Measurements from ENCODE around the gene SET.
A peak's percentile ranks its signal among the peaks of the same experiment; 100 is the strongest.
"Not testable (repeated sequence)": the region's sequence is repeated elsewhere in the genome, so short reads cannot be mapped to it uniquely, and the experiment has no call there.

SET gene

GRCh38 chr9:128688501-128689292 lies at the start of gene SET:
SET (plus strand) TSS chr9:128689222; CDS start chr9:128689583, 361 bp downstream.
- peak; percentile 68 for DNase-seq

GRCh38 chr9:128640603-128641002 lies 48.4 kb upstream of the SET start:
- no peak for DNase-seq

GRCh38 chr9:128642675-128643245 lies 46.3 kb upstream of the SET start:
- DNase-seq: no peak

- no peak for DNase-seq
Observed at GRCh38 chr9:128643519-128644300, 45.3 kb upstream of the SET start.

GRCh38 chr9:128648206-128648605 lies 40.8 kb upstream of the SET start:
- DNase-seq: not testable (repeated sequence)

GRCh38 chr9:128651798-128652197 lies 37.2 kb upstream of the SET start:
- DNase-seq: no peak

GRCh38 chr9:128653908-128654307 lies 35.1 kb upstream of the SET start:
- DNase-seq: no peak

GRCh38 chr9:128654481-128654880 lies 34.5 kb upstream of the SET start:
- no peak for DNase-seq

GRCh38 chr9:128656416-128657343 lies 32.3 kb upstream of the SET start, which contains the start of gene DYNC2I2:
DYNC2I2 (minus strand) TSS chr9:128656847; CDS start chr9:128656726, 121 bp downstream.
- DNase-seq: peak; percentile 39

GRCh38 chr9:128657344-128657704 lies 31.7 kb upstream of the SET start:
- no peak for DNase-seq

GRCh38 chr9:128657796-128658195 lies 31.2 kb upstream of the SET start:
- no peak for DNase-seq

- DNase-seq: not testable (repeated sequence)
Observed at GRCh38 chr9:128666481-128666941, 22.5 kb upstream of the SET start.

- no peak for DNase-seq
Observed at GRCh38 chr9:128669786-128670185, 19.2 kb upstream of the SET start.

- DNase-seq: no peak
Observed at GRCh38 chr9:128675382-128675781, 13.6 kb upstream of the SET start.

- no peak for DNase-seq
Observed at GRCh38 chr9:128677794-128678193, 11.2 kb upstream of the SET start.

- DNase-seq: no peak
Observed at GRCh38 chr9:128683340-128684064, 5.5 kb upstream of the SET start.

GRCh38 chr9:128684065-128684324 lies 5.0 kb upstream of the SET start:
- DNase-seq: no peak

GRCh38 chr9:128684325-128685199 lies 4.5 kb upstream of the SET start:
- DNase-seq: no peak

- no peak for DNase-seq
Observed at GRCh38 chr9:128685636-128686489, 3.2 kb upstream of the SET start.

GRCh38 chr9:128687453-128687852 lies 1.6 kb upstream of the SET start:
- no peak for DNase-seq
